Measurements from ENCODE around the gene C6orf52.
"Not testable (repeated sequence)": the region's sequence is repeated elsewhere in the genome, so short reads cannot be mapped to it uniquely, and the experiment has no call there.

The C6orf52 gene

GRCh38 chr6:10722570-10722819 lies 28.1 kb upstream of the C6orf52 start (continued):
- no peak for TF ChIP-seq TSHZ2 (CRISPR knock-in tag; IDR thresholded peaks at IDR 0.05)
- TF ChIP-seq ZNF8 (CRISPR knock-in tag; IDR thresholded peaks at IDR 0.05), result no peak
- TF ChIP-seq RARB (CRISPR knock-in tag; IDR thresholded peaks at IDR 0.05), result no peak
- TF ChIP-seq OSR1 (CRISPR knock-in tag; IDR thresholded peaks at IDR 0.05), result no peak
- TF ChIP-seq CREB5 (CRISPR knock-in tag; IDR thresholded peaks at IDR 0.05; ENCODE audit: low read depth), result no peak
- TF ChIP-seq PPARA (CRISPR knock-in tag; IDR thresholded peaks at IDR 0.05; ENCODE audit: borderline replicate concordance), result no peak
- TF ChIP-seq ZFP3 (CRISPR knock-in tag; IDR thresholded peaks at IDR 0.05), result no peak
- TF ChIP-seq ZNF70 (CRISPR knock-in tag; IDR thresholded peaks at IDR 0.05), result no peak
- TF ChIP-seq ESRRG (CRISPR knock-in tag; IDR thresholded peaks at IDR 0.05), result no peak
- TF ChIP-seq CSDC2 (CRISPR knock-in tag; IDR thresholded peaks at IDR 0.05), result no peak
- TF ChIP-seq ARNTL (CRISPR knock-in tag; IDR thresholded peaks at IDR 0.05; ENCODE audit: borderline replicate concordance, low read depth), result no peak
- no peak for TF ChIP-seq ZFP30 (CRISPR knock-in tag; IDR thresholded peaks at IDR 0.05)
- no peak for TF ChIP-seq BACH2 (CRISPR knock-in tag; IDR thresholded peaks at IDR 0.05; ENCODE audit: borderline replicate concordance)
- TF ChIP-seq SNAI2 (CRISPR knock-in tag; IDR thresholded peaks at IDR 0.05), result no peak
- no peak for TF ChIP-seq ZC3H10 (CRISPR knock-in tag; IDR thresholded peaks at IDR 0.05)

GRCh38 chr6:10721850-10722569 lies 27.6 kb upstream of the C6orf52 start:
- ATAC-seq, result no peak
- TF ChIP-seq PPARA (CRISPR knock-in tag; IDR thresholded peaks at IDR 0.05; ENCODE audit: borderline replicate concordance), result no peak
- no peak for TF ChIP-seq ZNF70 (CRISPR knock-in tag; IDR thresholded peaks at IDR 0.05)
- no peak for TF ChIP-seq ZC3H10 (CRISPR knock-in tag; IDR thresholded peaks at IDR 0.05)
- no peak for TF ChIP-seq GLIS3 (CRISPR knock-in tag; IDR thresholded peaks at IDR 0.05)
- TF ChIP-seq ESRRG (CRISPR knock-in tag; IDR thresholded peaks at IDR 0.05), result no peak
- no peak for TF ChIP-seq ISL1 (CRISPR knock-in tag; IDR thresholded peaks at IDR 0.05)
- TF ChIP-seq TOX (CRISPR knock-in tag; IDR thresholded peaks at IDR 0.05; ENCODE audit: borderline replicate concordance), result no peak
- no peak for TF ChIP-seq CSRNP3 (CRISPR knock-in tag; IDR thresholded peaks at IDR 0.05)

- not testable (repeated sequence) for ATAC-seq
Observed at GRCh38 chr6:10720960-10721849, 26.8 kb upstream of the C6orf52 start.

- peak; percentile 10 for ATAC-seq
- TF ChIP-seq GLIS3 (CRISPR knock-in tag; IDR thresholded peaks at IDR 0.05), result no peak
- no peak for TF ChIP-seq ZNF70 (CRISPR knock-in tag; IDR thresholded peaks at IDR 0.05)
- no peak for TF ChIP-seq ZFP3 (CRISPR knock-in tag; IDR thresholded peaks at IDR 0.05)
- no peak for TF ChIP-seq PPARA (CRISPR knock-in tag; IDR thresholded peaks at IDR 0.05; ENCODE audit: borderline replicate concordance)
- no peak for TF ChIP-seq CSDC2 (CRISPR knock-in tag; IDR thresholded peaks at IDR 0.05)
- no peak for TF ChIP-seq CREB5 (CRISPR knock-in tag; IDR thresholded peaks at IDR 0.05; ENCODE audit: low read depth)
- no peak for TF ChIP-seq ARNTL (CRISPR knock-in tag; IDR thresholded peaks at IDR 0.05; ENCODE audit: borderline replicate concordance, low read depth)
- TF ChIP-seq ZNF565 (CRISPR knock-in tag; conservative IDR thresholded peaks at IDR 0.05; ENCODE audit: low read depth), result no peak
- no peak for TF ChIP-seq CSRNP3 (CRISPR knock-in tag; IDR thresholded peaks at IDR 0.05)
- no peak for TF ChIP-seq PATZ1 (CRISPR knock-in tag; IDR thresholded peaks at IDR 0.05; ENCODE audit: borderline replicate concordance)
- no peak for TF ChIP-seq TCF4 (CRISPR knock-in tag; IDR thresholded peaks at IDR 0.05; ENCODE audit: borderline replicate concordance)
- no peak for TF ChIP-seq TOX (CRISPR knock-in tag; IDR thresholded peaks at IDR 0.05; ENCODE audit: borderline replicate concordance)
- TF ChIP-seq OSR1 (CRISPR knock-in tag; IDR thresholded peaks at IDR 0.05), result no peak
Observed at GRCh38 chr6:10720265-10720959, 26.0 kb upstream of the C6orf52 start.
